ENCODE measurements around the gene HDHD2.

Gene HDHD2

DNA sequence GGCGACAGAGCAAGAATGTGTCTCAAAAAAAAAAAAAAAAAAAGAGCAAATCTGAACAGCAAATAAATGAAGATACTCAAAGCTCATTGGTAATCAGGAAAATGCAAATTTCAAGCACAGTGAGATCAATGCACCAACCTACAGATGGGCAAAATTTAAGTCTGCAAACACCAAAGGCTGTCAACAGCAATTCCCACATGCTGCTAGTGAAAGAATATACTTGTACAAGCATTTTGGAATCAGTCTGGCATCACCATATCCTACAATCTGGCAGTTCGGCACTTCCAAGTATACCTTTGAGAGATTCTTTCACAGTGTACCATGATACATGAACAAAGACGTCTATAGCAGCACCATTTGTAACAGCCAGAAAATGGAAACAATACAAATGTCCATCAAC is 4.1 kb downstream of the HDHD2 start:
- DNase-seq (ENCODE audit: low read depth), result no peak

DNA sequence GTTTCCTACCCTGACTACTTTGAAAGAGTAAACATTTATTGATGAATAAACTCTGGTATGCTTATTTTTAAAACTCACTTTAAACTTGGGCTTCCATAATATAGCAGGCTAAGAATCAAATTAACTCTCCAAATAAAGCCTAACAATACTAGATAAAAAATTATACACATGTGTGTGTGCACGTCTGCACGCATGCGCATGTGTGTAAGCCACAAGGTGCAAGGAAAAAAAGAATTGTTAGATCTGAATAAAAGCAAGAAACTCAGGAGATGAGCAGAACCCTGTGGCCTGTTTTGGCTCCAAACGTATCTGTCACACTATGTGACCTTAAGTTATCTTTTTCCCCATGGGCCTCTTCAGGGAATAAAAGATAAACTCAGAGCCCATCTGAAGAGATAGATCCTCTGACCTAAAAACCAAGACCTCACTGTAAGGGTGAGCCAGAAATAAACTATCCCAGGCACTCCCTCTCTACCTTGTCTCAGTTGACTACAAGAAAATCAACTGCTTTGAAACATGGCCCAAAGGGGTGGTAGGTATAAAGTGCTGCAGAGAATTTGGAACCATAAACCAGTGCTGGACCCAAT is 6.3 kb downstream of the HDHD2 start:
- no peak for DNase-seq (ENCODE audit: low read depth)

DNA sequence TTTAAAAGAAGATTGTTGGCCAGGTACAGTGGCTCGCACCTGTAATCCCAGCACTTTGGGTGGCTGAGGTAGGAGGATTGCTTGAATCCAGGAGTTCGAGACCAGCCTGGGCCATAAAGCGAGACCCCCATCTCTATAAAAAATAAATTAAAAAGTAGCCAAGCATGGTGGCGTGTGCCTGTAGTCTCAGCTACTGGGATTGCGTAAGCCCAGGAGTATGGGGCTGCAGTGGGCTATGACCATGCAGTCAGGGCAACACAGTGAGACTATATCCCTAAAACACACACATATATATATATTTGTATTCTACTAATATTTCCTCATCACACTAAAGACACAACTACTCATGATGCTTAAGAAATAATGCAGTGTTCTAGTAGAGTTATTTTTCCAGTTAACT is 7.1 kb downstream of the HDHD2 start:
- DNase-seq (ENCODE audit: low read depth), result no peak

DNA sequence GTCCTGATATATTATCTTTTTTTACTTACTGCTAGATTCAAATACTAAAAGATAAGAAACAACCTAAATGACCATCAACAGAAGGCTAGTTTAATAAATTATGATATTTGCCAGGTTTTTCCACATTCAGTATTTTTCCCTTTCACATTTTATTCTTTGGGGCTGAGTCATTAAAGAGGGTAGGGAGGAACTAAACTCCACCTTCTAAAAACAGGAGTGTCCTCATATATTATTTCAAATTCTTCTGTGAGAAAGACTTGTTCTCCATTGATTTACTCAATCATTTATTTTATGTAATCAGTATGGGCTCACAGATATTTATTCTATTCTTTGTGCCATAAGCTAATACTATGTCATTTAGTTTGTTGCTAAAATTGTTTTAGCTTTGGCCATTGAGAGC is 9.0 kb downstream of the HDHD2 start:
- DNase-seq (ENCODE audit: low read depth), result no peak

DNA sequence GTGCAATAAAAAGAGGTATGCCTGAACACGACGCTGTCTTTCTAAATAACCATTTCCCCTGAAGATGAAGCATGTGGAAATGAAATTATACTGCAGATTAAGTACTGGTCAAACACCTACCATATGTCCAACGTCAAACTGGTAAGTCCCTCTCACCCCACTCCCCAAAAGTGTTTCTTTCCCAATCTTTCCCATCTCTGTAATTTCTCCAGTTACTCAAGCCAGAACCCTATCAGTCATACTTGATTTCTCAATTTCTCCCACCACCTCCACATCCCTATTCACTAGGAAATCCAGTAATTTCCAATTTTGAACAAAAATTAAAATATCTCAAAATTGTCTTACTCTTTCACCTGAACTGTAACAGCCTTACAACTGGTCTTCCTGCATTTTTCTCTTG is 29.2 kb downstream of the HDHD2 start:
- DNase-seq (ENCODE audit: low read depth), result no peak

DNA sequence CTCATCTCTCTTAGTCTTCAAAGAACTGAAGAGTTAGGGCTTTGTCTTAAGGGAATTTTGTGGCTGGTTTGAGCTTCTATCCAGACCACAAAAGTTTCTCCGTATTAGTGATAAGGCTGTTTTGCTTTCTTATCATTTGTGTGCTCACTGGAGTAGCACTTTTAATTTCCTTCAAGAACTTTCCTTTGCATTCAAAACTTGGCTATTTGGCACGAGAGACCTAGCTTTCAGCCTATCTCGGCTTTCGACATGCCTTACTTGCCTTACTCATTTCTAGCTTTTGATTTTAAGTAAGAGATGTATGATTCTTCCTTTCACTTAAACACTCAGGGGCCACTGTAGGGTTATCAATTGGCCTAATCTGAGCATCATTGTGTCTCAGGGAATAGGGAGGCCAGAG is 29.9 kb downstream of the HDHD2 start:
- no peak for DNase-seq (ENCODE audit: low read depth)

DNA sequence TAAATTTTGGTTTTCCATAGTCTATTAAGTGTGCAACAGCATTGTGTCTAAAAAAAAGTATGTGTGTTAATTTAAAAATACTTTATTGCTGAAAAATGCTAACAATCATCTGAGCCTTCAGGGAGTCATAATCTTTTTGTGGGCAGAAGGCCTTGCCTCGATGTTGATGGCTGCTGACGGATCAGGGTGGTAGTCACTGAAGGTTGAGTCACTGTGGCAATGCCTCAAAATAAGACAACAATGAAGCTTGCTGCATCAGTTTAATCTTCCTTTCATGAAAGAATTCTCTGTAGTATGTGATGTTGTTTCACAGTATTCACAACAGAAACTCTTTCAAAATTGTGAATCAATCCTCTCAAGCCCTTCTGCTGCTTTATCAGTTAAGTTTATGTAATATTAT is 31.3 kb downstream of the HDHD2 start:
- DNase-seq (ENCODE audit: low read depth), result no peak

DNA sequence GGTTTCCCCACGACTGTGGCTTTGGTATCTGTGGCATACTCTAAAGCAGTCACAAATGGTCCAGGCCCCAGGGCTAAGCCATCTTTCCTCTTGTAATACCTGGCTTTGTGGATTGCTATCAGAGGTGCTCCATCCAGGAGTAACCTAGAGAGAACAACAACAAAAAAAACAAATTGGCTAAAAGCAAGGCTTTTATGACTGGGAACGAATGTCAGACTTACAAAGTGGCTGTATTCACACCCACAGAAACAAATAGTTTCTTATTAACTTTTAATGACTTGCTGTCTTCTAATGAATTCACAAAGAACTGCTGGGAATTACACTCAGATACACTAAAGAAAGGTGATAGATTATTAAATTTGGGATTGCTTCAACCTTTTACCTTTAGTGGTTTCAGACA is 35.1 kb downstream of the HDHD2 start:
- DNase-seq (ENCODE audit: low read depth), result no peak

DNA sequence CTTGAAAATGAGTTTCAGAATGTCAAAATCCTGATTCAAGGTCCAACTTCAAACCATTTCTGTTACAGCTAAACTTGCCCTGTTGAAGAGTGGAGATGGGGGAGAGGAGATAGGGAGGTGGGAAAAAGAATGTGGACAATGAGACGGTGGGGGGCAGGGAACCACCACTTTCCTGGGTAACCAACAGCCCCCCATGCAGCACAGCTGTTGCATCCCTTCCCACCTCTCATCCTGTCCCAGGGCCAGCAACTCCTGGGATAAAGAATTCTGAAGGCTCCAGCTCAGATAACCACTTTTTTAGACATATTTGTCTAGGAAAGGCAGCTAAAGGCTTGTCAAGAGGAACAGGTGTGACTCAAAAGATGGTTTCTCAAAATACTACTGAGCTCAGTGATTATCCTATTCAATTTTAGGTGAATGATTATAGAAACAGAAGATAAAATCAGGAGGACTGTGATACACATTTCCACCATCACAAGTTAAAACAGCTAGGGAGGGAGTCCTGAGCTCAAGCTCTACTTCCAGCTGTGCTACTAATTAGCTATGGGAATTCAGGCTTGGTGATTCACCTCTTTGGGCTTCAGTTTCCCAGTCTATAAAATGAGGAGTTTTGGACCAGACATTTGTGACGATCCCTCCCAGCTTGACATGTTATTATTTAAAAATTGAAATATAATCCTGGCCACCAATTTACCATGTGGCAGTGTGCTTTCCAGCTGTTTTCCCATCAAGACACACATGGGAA is 36.3 kb downstream of the HDHD2 start:
- no peak for DNase-seq (ENCODE audit: low read depth)

DNA sequence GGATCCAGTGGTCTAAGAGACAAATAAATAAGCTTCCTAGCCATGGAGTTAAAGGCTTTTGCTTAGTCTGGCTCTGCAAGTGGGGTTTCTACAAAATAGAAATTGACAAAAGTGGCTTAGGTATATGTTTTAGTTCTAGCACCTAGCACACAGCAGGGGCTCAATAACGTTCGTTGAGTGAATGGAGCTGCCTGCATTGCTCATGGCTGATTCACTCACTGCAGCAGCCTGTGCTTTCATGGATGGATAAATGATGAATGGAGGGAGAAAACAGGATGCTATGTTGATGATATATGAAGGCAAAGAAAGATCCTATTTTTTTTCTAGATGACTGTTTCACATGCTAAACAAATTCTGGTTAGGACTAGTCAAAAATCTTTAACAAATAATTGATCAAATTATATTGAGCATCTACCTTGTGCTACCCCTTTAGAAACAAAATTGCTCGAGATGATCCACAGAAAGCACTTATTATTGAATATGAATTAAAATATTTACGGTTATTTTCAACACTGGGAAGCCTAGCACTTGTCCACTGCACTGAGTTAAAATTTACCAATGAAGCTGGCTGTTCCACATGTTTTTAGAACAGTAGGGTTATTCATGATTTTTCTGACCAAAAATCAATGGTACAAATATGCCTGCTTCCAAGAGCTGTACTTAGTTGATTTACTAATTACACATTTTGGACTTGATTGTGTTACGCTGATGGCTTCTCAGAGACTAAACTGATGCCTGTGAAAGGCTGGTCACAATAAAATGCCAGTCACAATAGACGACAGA is 39.6 kb downstream of the HDHD2 start:
- DNase-seq (ENCODE audit: low read depth), result no peak

DNA sequence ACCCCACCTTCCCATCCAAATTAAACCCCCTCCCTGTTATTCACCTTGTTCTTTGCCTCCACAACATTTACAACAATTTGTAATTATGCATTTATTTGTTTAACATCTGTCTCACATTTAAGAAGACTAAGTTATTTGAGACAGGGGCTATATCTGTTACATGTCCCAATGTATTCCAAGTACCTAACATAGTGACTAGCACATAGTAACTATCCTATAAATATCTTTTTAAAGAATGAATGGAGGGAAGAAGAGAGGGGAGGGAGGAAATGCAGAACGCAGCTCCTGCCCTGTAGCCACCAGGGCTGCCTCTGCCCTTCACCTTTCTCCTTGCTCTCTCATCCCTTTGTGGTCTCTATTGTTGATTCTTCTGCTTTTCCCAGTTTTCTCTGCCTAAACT is 40.6 kb downstream of the HDHD2 start:
- no peak for DNase-seq (ENCODE audit: low read depth)

DNA sequence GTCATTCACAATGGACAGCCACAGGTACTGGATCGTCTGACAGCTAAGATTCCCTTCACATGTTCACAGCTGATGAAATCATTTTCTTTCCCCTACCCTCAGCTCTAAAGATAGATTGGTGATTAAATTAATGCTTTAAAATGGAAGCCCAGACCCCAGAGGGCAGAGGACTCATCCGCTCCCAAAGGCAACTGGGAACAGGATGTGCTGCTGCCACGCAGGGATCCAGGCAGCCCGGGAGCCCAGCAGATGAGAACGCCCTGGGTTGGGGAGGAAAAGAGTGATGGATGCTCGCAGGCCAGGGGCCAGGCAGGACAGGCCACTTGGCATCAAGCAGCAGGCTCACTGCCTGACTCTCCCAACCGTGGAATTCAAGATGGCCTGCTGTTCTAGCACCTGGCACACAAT is 41.3 kb downstream of the HDHD2 start:
- no peak for DNase-seq (ENCODE audit: low read depth)

DNA sequence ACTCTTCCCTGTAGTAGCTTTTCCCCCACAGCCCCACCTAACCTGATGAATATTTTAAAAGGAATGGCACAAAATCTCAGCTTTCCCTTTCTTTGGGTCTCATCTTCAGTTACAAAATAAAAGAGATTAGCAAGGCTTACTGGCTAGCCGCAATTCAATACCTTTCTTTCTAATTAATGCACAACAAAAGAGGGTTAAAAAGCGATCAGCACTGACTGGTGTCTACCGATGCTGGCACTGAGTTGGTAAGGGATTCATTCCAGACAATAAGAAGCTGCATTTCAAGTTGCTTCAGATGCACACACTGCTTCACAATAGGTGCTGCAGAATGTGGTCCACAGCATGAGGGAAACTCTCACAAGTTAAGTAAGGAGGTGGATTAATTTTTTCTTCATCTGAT is 41.9 kb downstream of the HDHD2 start:
- DNase-seq (ENCODE audit: low read depth), result no peak

DNA sequence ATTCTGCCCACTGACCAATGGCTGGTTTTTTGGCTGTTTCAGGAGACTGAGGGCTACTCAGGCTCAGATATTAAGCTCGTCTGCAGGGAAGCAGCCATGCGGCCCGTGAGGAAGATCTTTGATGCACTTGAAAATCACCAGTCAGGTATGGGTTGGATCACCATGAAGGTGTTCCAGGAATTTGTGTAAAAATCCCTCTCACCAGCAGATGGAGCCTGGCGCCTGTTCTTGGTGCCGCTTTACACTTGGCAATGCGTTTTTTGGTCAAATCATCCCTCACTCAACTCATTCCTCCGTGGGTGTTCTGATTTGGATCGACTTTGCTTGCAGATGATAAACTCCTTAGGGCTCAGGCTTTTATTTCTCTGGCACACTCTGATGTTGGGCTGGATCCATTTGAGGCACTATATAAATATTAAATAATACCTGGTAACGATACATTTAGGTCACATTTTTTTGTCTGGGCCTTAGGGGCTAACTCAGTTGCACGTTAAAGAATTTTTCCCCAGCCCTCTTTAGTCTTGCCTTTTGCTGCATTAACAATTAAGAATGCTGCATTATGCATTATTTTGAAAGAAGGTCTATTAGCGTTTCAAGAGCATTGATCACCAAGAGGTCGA is 50.0 kb downstream of the HDHD2 start:
- DNase-seq (ENCODE audit: low read depth), result peak; percentile 21

DNA sequence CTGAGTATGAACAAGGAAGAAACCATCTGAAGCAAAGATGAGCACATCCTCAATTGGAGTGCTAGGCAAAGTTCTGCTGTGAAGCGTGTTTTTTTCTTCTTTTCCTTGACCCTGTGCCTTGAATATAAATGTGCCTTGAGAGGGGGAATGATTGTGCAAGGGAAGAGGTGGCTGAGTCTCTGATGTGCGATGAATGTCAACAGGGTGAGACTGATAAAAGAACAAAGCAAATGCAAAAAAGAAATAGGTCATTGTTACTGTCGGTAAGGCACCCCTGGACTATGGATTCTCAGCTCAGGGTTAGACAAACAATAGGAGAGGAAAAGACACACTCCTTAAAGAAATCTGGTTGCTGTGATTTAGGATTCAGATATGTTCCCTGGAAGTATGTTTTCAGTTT is 54.5 kb downstream of the HDHD2 start:
- DNase-seq (ENCODE audit: low read depth), result no peak

DNA sequence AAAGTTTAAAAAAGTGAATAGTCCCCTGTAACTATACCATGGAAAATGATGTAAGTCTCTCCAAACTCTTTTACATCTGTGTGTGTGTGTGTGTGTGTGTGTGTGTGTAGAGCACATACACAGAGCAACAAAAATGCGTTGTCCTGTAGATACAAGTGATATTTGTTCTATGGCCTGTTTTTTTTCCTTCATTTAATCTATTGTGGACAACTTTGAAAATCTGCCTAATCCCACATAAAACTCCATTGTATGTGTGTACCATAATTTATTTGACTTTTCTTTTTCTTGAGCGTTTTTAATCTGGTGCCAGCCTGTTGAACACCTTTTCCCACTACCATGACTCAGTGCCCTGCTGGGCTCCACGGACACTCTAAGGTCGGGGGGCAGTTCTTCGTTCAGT is 62.6 kb downstream of the HDHD2 start:
- DNase-seq (ENCODE audit: low read depth), result no peak

DNA sequence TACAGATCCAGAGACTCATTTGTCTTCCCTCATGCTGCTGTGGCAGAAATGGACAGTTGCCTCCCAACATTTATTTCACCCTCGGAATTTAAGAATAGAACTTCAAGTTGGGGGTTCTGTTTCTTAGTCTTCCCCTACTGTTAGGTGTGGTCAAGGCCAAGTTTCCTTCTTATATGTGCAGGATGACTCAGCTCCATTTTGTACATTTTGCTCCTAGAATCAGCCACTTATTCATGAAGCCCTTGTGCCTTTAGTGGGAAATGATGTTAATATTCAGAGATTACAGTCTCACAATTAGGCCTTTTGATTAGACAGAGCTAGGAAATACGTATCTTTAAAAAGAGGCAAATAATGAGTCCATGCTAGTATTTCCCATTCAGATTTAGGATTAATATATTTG is 68.7 kb downstream of the HDHD2 start:
- DNase-seq (ENCODE audit: low read depth), result no peak

DNA sequence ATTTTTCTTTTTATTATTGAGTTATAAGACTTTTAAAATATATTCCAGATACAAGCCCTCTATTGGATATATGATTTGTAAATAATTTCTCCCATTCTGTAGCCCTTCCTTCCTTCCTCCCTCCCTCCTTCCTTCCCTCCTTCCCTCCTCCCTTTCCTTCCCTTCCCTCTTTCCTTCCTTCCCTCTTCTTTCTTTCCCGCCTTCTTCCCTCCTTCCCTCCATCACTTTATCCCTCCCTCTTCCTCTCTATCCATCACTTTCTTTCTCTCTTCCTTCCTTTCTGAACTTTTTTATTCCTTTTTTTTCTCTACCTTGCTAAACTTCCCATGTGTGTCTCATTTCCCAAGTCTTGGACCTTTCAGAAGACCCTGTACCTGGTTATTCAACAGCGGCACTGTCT is 69.4 kb downstream of the HDHD2 start:
- no peak for DNase-seq (ENCODE audit: low read depth)

DNA sequence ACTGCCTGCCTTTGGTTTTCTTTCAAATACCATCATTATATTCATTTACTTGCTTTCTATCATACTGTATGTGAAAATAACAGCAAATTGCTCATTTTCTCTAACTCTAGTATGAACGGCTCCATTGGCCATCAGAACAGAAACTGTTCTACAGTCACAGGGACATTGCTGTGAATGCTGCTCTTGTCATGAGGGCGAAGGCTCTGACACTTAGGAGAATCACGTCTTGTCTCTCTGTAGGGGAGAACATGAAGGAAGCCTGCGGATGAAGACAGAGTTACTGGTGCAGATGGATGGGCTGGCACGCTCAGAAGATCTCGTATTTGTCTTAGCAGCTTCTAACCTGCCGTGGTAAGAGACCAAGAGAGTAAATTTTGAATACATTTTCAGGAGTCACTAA is 73.2 kb downstream of the HDHD2 start:
- no peak for DNase-seq (ENCODE audit: low read depth)

DNA sequence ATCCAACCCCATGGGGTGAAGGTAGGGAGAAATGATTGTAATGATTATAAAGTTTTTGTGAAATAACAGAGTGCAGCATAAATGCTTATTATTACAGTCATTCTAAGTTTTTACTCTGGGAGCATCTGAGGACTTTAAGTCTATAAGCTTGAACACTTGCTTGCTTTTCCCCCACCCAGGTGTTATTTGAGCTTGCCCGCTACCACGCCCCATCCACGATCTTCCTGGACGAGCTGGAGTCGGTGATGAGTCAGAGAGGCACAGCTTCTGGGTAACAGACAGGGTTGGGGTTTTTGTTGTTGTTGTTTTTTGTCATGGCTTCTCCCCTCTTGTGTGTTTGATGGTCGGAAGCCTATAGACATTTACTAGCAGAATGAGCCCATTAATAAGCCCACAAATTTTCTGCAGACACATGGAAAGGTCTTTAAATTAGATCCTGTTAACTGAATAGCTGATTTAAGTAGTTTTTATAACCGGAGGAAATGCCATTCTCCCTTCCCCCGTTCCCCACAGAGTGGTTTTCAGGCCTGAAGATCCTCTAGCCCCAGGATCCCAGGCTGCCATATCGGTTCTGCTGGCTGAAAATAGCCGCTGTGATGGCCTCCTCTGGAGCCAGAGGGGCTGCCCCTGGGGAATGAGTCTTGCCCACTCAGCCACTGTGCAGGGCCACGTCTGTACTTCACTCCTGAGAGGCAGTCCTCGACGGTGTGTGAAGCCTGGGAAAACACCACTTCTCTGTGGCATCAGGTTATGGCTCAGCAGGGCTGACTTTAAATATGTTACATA is 75.0 kb downstream of the HDHD2 start:
- DNase-seq (ENCODE audit: low read depth), result no peak

DNA sequence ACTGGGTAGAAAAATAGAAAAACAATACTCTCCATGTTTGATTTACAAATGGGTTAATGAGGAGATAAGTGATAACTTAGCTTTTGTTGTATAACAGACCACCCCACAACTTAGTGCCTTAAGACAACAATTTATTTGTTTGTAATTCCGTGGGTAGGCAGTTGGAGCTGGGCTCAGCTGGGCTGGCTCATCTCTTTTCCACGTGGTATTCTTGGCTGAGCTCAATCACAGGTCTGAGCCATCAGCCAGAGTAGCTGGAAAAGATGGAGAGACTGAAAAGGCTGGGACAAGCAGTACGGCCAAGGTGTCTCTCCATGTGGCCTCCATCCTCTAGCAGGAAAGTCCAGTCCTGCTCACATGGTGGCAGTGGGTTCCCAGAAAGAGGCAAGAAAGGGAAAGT is 82.7 kb downstream of the HDHD2 start:
- DNase-seq (ENCODE audit: low read depth), result no peak

DNA sequence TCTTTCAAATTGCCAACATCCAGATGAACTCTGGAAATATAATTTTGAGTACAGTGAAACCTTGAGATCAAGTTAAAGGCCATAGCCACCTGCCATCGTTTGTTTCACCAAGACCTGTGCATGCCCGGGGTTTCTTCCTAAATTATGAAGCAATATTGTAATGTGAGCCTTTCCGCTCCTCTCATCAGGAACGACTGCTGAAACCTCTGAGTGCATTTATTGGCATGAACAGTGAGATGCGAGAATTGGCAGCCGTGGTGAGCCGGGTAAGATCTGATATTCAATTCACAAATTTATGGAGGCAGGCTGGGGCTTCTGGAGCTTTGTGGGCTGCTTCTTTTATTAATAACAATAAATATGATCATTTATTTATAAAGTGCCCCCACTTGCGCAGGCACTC is 87.2 kb downstream of the HDHD2 start:
- DNase-seq (ENCODE audit: low read depth), result no peak
